HG02973 (cell line): ENCODE measurements around the gene HTR3B.

ENCODE experiments used
- ATAC-seq: cut with Tn5 transposase; IDR thresholded peaks from one replicate; pipeline ENCODE4 v1.9.1; 2021; ENCODE audit warnings: moderate library complexity; ENCODE audit not compliant: unreplicated experiment

The HTR3B gene

DNA sequence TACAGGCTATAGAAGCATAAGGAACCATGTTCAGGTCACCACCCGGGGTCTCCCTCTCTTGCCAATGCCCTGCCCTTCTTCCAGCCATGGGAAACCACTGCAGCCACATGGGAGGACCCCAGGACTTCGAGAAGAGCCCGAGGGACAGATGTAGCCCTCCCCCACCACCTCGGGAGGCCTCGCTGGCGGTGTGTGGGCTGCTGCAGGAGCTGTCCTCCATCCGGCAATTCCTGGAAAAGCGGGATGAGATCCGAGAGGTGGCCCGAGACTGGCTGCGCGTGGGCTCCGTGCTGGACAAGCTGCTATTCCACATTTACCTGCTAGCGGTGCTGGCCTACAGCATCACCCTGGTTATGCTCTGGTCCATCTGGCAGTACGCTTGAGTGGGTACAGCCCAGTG lies 84.8 kb downstream of the HTR3B start:
- no peak for ATAC-seq

DNA sequence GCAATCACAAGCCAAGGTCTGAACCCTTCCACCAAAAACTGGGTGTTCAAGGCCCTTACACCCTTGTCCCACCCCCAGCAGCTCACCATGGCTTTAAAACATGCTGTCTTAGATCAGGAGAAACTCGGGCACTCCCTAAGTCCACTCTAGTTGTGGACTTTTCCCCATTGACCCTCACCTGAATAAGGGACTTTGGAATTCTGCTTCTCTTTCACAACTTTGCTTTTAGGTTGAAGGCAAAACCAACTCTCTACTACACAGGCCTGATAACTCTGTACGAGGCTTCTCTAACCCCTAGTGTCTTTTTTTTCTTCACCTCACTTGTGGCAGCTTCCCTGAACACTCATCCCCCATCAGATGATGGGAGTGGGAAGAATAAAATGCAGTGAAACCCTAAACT lies 85.3 kb downstream of the HTR3B start:
- ATAC-seq: no peak

DNA sequence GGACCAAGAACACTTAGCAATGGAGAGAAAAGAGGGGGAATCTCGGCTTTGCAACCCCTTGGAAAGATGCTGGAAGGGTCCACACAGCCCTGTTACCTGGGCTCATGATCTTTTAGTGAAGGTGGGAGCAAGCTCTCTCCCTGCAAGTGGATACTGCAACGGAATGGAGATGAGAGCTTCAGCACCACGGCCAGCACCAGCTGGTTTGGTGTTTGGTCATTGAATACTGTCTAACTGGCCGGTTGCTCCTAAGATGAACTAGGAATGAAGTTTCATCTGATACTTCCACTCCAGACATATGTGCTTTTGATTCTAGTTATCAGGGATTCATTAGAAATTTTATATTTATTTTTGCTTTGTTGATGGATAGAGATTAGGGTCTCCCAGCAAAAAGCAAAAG lies 86.6 kb downstream of the HTR3B start:
- ATAC-seq: no peak

DNA sequence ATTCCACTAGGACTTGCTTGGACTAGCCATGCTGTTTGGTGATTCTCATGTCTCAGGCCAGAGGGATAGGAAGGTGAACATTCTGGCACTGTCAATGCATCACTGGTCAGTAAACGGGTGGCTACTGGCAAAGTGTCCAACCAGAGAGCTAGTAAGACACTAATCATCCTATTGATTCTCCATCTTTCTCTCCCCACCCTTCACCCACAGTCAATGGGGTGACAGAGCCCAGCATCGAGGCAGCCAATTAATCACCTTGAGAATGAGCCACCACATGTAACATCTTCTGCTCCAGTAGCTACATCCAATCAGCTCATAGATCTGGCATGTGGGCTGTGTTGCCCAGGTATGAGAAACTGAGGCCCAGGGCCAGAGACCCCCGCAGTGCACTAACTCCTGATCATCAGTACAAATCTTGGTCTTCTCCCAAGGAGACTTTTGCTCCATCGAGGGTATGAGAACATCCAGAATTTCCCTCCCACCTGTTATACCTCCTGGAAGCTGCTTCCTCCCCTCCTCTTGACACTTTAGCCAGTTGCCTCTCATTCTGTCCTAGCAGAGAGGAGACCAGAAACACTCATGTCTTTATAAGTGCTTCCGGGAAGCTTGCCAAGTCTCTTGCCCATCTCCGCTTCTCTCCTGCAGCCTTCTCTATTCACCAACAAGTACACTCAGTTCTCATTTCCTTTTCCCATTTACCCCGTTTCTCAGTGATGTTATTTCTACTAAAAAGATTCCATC lies 87.3 kb downstream of the HTR3B start:
- no peak for ATAC-seq

DNA sequence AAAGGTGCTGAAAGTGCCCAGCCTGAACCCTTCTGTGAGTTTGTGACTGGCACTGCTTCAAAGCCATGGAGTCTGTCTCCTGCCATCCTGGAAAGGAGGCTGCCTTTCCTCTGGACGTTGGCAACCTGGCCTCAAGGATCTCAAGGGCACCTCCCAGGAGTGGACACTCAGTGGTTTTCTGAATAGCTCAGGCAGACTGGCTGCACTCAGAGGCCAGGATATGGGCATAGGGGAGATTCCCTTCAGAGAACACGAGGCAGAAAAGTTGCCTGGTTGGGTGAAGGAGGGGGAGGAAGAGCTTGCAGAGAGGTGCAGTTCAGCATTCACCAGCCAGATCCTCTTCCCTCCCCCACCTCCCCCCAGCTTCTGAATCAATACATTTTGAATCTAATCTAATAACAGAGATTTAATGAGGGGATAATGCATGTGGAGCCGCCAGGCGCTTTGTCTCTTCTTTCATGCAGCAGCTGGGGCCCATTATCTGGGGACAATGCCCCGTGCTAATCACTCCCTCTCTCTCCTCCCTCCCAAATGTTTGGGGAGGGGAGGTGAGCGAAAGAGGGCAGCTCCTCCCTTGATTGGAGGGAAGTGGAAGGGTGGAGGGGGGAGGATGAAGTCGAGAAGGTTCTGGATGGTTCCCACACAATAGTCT lies 88.0 kb downstream of the HTR3B start:
- no peak for ATAC-seq

DNA sequence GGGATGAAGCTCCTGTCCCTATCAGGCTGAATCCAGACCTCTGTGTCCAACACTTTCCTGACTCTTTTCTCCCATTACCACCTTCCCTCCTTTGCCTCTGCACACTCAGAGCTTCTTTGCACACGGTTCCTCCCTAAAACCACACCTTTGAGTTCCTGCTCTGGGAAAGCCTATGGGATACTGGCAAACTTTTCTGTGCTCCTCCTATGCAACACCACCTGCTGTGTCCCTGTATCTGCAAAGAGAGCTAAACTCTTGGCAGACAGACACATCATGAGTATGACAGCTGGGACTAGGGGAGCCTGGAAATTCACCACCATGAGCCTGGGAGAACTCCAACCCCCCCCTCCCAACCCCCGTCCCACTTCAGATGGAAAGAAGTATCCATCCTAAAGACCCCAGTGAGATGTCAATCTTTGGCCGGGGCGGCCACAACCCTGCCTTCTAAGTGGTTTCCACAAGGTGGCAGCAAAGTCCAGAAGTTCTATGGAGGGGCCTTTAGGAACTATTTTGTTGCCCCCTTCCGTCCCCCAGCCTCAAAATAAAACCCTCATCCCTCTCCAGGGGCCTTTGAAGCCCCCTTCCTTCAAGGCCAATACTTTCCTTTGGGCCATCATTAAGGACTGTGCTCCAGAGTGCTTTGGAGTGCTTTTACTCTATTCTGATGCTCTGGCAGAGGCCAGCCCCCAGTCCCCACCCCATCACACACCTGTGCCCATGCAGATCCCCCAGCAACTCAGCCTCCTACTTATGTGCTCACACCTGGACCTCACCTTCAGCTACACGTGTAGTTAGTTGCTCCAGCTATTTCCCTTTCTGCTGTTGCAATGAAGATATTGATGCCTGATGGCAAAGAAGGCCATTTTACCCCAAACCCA lies 89.7 kb downstream of the HTR3B start:
- no peak for ATAC-seq
